Cardiac muscle cell (in vitro differentiated cells and primary cell): ENCODE results near the gene ABHD8. TPM values are rescaled to one million over a fixed set of nuclear protein-coding genes. Genes with fewer than 3 reads are reported as not detected.
"Not testable (repeated sequence)": the region's sequence is repeated elsewhere in the genome, so short reads cannot be mapped to it uniquely, and the experiment has no call there.

Source experiments
- DNase-seq, 2 donors: peaks; one replicate each; pipeline versions ENCODE4 v3.0.0 to v3.0.0-alpha.2; 2010 to 2017; ENCODE audit warnings: low read depth in 1 of 2, low spot score in 1 of 2
- H3K27ac ChIP-seq: fragments of 200-600 bp; sonication (generic); 2 replicates; pipeline ENCODE4 v1.5.1; 2016
- H3K27me3 ChIP-seq: fragments of 200-600 bp; sonication (generic); 2 replicates; pipeline ENCODE4 v1.6.0; 2016; ENCODE audit warnings: control low read depth
- H3K36me3 ChIP-seq: fragments of 200-600 bp; sonication (generic); 2 replicates; pipeline ENCODE4 v1.5.1; 2016; ENCODE audit warnings: control low read depth
- H3K4me1 ChIP-seq: fragments of 200-600 bp; sonication (generic); 2 replicates; pipeline ENCODE4 v1.8.1; 2017; ENCODE audit warnings: low read depth, mild to moderate bottlenecking, mixed run types
- H3K4me3 ChIP-seq: fragments of 200-600 bp; sonication (generic); 2 replicates; pipeline ENCODE4 v1.5.1; 2016; ENCODE audit warnings: mild to moderate bottlenecking
- H3K9me3 ChIP-seq: fragments of 200-600 bp; sonication (generic); 2 replicates; pipeline ENCODE4 v1.5.1; 2017; ENCODE audit warnings: low read depth, mild to moderate bottlenecking, control low read depth
- polyA plus RNA-seq: library from polyadenylated mRNA; unstranded; fragments of >200 nt; fragmentation: Nextera tagmentation; extraction: Ambion mirVana; gene quantifications from 2 replicates; pipeline ENCODE4 v1.2.1, GENCODE V29; 2016
- total RNA-seq: library from RNA; depleted of rRNA; stranded (reverse); fragments of >200 nt; gene quantifications from 2 replicates; pipeline ENCODE4 v1.2.3, GENCODE V29; 2016
- TF ChIP-seq, protein P1 (sequence below): IDR thresholded peaks from 2 replicates; pipeline ENCODE4 v1.5.1; 2012; ENCODE audit warnings: low read depth, mild to moderate bottlenecking, low read length

ABHD8 gene
- total and polyA plus RNA-seq, 2 experiments from 2014 or later, result 38.1 to 50.6 TPM

DNA sequence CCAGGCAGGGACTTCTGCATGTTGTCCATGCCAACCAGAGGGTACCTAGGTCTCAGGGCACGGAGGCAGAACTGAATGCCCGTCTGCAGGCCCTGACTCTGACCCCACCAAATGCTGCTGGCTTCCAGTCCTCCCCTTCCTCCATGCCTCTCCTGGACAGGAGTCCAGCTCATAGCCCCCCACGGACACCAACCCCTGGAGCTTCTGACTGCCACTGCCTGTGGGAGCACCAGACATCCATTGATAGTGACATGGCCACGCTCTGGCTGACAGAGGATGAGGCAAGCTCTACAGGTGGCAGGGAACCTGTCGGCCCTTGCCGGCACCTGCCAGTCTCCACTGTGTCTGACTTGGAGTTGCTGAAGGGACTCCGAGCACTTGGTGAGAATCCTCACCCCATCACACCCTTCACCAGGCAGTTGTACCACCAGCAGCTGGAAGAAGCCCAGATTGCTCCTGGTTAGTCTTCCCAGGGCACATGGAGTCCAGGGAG is 19.7 kb downstream of the ABHD8 start:
- TF ChIP-seq, protein P1, sequence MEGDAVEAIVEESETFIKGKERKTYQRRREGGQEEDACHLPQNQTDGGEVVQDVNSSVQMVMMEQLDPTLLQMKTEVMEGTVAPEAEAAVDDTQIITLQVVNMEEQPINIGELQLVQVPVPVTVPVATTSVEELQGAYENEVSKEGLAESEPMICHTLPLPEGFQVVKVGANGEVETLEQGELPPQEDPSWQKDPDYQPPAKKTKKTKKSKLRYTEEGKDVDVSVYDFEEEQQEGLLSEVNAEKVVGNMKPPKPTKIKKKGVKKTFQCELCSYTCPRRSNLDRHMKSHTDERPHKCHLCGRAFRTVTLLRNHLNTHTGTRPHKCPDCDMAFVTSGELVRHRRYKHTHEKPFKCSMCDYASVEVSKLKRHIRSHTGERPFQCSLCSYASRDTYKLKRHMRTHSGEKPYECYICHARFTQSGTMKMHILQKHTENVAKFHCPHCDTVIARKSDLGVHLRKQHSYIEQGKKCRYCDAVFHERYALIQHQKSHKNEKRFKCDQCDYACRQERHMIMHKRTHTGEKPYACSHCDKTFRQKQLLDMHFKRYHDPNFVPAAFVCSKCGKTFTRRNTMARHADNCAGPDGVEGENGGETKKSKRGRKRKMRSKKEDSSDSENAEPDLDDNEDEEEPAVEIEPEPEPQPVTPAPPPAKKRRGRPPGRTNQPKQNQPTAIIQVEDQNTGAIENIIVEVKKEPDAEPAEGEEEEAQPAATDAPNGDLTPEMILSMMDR, result no peak

DNA sequence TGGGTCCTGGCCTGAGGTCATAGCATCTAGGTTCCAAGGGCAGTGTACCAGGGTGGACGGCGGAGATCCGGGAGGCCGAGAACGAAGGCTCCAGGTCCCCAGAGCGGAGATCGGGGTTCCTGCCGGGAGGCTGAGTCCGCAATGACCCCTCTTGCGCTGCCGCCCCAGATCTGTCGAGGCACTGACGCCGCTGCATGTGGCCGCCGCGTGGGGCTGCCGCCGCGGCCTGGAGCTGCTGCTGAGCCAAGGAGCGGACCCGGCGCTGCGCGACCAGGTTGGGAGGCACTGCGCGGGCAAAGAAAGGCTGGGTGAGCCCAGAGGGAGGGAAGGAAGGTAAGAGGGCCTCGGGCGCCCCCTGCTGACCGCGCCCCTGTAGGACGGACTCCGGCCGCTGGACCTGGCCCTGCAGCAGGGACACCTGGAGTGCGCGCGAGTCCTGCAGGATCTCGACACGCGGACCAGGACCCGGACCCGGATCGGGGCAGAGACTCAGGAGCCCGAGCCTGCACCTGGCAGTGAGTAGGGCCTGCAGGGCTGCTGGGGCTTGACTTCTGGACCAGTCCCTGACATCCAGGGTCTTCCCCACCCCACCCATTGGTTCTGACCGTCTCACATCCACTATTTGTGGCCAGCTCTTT is 20.6 kb downstream of the ABHD8 start:
- peaks cover 1% of the 10 kb centered on the region for H3K36me3 ChIP-seq
- no peak overlapping the region for H3K27ac ChIP-seq
- peak; percentile 83 to 93 for DNase-seq
- no peaks in the 10 kb centered on the region for H3K9me3 ChIP-seq
- H3K4me3 ChIP-seq, result peak overlapping the region; percentile 8
- TF ChIP-seq, protein P1, result peak; percentile 89
- no peaks in the 10 kb centered on the region for H3K4me1 ChIP-seq
- H3K27me3 ChIP-seq, result peaks cover 13% of the 10 kb centered on the region

More for the DNA sequence above, 19.7 kb downstream of the ABHD8 start:
- Histone ChIP-seq H3K4me3 (no peak overlapping the region), H3K4me1 (no peaks in the 10 kb centered on the region), H3K27me3 (peaks cover 13% of the 10 kb centered on the region), H3K27ac (no peak overlapping the region), H3K36me3 (no peaks in the 10 kb centered on the region), H3K9me3 (no peaks in the 10 kb centered on the region)
- no peak for DNase-seq

DNA sequence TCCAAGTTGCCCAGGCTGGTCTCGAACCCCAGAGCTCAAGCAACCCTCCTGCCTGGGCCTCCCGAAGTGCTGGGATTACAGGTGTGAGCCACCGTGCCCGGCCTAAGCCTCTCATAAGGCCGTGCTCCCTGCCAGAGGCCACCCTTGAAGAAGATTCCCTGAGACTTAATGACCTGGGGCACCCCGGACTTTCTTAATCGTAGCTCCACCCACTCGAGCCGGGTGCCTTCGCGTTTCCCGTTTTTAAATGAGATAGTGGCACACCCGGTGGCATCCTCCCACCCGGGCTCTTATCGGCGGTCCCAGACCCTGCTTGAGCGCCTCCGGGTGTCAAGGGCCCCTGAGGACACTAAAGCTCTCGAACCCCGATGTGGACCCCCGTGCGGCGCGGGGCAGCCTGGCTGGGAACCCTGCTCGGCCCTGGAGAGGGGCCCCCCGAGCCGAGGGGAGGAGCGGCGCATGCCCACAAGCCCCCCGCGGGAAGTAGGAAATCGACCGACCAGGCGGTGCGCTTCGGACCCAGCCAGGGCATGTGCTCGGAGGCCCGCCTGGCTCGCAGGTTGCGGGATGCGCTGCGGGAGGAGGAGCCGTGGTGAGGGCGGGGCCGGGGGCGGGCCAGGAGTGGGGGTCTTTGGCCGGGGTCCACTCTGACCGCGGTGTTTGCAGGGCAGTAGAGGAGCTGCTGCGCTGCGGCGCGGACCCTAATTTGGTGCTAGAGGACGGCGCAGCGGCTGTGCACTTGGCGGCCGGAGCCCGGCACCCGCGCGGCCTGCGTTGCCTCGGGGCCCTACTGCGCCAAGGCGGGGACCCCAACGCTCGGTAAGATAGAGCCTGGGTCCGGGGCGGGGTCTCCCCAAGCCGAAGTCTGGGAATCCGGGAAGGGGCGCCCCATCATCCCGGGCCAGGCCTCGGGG is 21.6 kb downstream of the ABHD8 start, which contains the start of gene ANKLE1:
Gene ANKLE1, plus strand, starts transcription at position 511 of the 914 bp plus-strand sequence. Its CDS starts 20 bp downstream, at position 531.
- DNase-seq, result peak; percentile 36 to 50

DNA sequence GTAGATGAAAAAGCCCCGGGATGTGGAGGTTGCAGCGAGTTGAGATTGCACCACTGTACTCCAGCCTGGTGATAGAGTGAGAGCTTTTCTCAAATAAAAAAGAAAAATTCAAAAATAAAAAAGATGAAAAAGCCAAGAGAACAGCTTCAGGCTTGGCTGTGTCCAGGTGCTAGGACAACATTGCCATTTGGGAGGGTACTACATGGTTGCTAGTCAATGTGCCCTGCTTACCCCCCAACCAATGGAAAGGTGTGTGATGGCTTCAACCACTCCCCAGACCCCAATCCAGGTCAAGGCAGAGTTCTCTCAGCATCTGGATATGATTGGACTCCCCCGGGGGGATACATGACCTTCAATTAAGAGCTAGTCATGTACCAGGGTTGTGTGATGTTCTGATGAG is 23.8 kb downstream of the ABHD8 start:
- Histone ChIP-seq H3K27me3 (peaks cover 13% of the 10 kb centered on the region), H3K4me1 (no peaks in the 10 kb centered on the region), H3K4me3 (no peak overlapping the region), H3K9me3 (no peaks in the 10 kb centered on the region), H3K36me3 (peaks cover 13% of the 10 kb centered on the region), H3K27ac (no peak overlapping the region)
- TF ChIP-seq, protein P1, result no peak
- DNase-seq, result no peak

More for the DNA sequence above, 21.6 kb downstream of the ABHD8 start, which contains the start of gene ANKLE1:
- Histone ChIP-seq H3K27me3 (peaks cover 13% of the 10 kb centered on the region), H3K36me3 (peaks cover 4% of the 10 kb centered on the region), H3K9me3 (no peaks in the 10 kb centered on the region), H3K4me3 (peak within 1 kb of the TSS; percentile 8), H3K27ac (no peak within 1 kb of the TSS), H3K4me1 (no peaks in the 10 kb centered on the region)
- TF ChIP-seq, protein P1, result no peak

DNA sequence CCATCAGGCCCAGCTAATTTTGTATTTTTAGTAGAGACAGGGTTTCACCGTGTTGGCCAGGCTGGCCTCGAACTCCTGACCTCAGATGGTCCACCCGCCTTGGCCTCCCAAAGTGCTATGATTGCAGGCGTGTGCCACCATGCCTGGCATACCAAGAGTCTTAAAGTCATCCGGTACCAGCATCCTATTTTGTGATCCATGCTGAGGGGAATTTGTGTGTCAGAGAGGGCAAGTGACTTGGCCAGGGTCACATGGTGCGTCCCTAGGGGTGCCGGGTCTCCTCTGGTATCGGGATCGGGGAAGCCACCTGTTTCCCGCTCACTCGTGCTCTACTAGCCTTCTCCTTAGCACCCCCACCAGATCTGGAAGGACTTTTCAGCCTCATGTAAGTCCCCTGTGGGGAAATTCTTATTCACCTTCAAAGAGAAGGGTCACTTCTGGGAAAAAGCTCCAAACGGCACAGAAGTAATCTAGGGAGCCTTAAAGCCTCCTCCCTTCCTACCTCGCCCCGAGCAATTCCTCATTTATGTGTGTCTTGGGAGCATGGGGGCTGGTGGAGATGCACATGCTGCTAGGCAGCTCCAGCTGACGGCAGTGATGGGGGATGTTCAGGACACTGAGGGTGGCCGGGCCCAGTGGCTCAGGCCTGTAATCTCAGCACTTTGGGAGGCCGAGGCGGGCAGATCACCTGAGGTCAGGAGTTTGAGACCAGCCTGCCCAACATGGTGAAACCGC is 27.6 kb downstream of the ABHD8 start:
- Histone ChIP-seq H3K27me3 (no peaks in the 10 kb centered on the region), H3K9me3 (no peaks in the 10 kb centered on the region), H3K27ac (no peak overlapping the region), H3K4me3 (no peak overlapping the region), H3K36me3 (peaks cover 30% of the 10 kb centered on the region), H3K4me1 (no peaks in the 10 kb centered on the region)
- TF ChIP-seq, protein P1, result no peak
- no peak for DNase-seq

DNA sequence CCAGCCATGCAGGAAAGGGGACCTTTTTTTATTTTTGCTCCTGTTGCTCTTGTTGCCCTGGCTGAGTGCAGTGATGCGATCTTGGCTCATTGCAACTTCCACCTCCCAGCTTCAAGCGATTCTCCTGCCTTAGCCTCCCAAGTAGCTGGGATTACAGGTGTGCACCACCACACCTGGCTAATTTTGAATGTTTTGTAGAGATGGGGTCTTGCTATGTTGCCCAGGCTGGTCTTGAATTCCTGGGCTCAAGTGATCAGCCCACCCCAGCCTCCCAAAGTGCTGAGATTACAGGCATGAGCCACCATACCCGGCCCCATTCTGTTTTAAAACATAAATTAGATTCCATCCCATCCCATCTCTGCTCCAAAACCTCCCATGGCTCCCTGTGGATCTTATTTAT is 28.3 kb downstream of the ABHD8 start:
- not testable (repeated sequence) for H3K27ac ChIP-seq, DNase-seq, H3K27me3 ChIP-seq, H3K9me3 ChIP-seq, H3K4me1 ChIP-seq, H3K4me3 ChIP-seq
- H3K36me3 ChIP-seq, result peaks cover 30% of the 10 kb centered on the region
